LNCAP (cell line): ENCODE data around the gene BBS2.

Experiments used
- TF ChIP-seq, protein P1 (sequence below): fragments of 450-650 bp; IDR thresholded peaks from 2 replicates; pipeline ENCODE4 v1.5.1; 2017; ENCODE audit warnings: mild to moderate bottlenecking

BBS2 gene, protein sequence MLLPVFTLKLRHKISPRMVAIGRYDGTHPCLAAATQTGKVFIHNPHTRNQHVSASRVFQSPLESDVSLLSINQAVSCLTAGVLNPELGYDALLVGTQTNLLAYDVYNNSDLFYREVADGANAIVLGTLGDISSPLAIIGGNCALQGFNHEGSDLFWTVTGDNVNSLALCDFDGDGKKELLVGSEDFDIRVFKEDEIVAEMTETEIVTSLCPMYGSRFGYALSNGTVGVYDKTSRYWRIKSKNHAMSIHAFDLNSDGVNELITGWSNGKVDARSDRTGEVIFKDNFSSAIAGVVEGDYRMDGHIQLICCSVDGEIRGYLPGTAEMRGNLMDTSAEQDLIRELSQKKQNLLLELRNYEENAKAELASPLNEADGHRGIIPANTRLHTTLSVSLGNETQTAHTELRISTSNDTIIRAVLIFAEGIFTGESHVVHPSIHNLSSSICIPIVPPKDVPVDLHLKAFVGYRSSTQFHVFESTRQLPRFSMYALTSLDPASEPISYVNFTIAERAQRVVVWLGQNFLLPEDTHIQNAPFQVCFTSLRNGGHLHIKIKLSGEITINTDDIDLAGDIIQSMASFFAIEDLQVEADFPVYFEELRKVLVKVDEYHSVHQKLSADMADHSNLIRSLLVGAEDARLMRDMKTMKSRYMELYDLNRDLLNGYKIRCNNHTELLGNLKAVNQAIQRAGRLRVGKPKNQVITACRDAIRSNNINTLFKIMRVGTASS

DNA sequence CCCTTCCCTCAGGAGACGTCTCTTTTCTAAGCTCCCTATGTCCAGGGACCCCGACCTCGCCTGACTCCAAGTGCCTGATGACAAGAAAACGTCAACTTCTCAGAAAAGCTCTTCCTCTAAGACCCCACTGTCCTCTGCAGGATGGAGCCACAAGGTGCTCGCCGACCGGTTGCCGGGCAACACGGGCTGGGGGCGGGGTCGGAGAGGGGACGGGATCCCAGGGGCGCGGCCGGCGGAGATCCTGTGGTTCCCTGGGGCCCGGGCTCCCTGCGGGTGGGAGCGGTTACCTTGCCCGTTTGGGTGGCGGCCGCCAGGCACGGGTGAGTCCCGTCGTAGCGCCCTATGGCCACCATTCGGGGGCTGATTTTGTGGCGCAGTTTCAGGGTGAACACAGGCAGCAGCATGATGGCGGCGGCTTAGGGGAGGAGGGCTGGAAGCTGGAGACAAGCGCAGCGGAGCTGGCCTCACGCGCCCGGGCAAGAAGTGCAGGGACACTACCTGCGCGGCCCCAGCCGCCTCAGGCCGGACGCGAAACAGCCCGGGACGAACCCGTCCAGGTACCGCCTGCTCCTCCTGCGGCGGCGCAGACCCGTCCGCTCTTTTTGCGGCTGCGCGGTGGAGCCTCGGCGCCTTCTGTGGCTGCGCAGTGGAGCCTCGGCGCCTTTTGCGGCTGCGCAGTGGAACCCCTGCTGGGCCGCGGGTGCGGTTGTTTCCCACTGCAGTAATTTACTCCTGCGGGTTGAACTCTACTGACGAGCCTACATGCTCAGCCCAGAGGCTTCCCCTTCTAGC is at the start of gene BBS2:
Gene BBS2, minus strand, starts transcription at position 566 of the 792 bp plus-strand sequence. Its CDS starts 162 bp downstream, at position 404.
- TF ChIP-seq, protein P1, sequence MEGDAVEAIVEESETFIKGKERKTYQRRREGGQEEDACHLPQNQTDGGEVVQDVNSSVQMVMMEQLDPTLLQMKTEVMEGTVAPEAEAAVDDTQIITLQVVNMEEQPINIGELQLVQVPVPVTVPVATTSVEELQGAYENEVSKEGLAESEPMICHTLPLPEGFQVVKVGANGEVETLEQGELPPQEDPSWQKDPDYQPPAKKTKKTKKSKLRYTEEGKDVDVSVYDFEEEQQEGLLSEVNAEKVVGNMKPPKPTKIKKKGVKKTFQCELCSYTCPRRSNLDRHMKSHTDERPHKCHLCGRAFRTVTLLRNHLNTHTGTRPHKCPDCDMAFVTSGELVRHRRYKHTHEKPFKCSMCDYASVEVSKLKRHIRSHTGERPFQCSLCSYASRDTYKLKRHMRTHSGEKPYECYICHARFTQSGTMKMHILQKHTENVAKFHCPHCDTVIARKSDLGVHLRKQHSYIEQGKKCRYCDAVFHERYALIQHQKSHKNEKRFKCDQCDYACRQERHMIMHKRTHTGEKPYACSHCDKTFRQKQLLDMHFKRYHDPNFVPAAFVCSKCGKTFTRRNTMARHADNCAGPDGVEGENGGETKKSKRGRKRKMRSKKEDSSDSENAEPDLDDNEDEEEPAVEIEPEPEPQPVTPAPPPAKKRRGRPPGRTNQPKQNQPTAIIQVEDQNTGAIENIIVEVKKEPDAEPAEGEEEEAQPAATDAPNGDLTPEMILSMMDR = no peak

DNA sequence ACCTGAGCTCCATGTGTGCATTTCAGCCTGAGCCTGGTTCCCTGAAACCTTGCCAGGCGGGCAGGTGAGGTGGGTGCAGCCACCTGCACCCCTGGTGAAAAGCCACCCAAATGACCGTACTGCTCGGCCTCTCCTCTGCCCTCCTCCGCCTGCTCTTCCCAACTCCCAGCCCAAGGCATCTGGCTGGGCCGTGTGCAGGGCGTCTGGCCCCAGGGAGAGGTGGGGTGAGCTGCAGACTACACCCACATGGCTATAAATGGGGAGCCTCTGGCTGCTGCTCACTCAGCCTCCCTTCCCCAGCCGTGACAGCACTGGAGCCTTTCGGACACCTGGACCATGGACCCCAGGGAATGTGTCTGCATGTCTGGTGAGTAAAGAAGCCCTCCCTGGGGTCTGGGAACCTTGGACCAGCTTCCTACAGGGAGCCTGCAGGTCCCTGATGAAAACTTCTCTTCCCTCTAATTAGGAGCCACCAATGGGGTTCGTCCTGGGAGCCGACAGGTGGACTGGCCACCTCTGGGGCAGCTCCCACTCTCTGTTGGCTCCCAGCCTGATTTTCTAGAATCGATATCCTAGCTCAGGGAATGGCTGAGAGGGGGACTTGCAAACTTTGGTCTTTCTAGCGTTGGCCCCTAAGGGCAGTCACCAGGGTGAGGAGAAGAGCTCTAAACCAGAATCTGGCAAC is 45.1 kb upstream of the BBS2 start, which contains the start of gene MT4:
Gene MT4, plus strand, starts transcription at position 281 of the 685 bp plus-strand sequence. Its CDS starts 56 bp downstream, at position 337.
- TF ChIP-seq, protein P1 = no peak

DNA sequence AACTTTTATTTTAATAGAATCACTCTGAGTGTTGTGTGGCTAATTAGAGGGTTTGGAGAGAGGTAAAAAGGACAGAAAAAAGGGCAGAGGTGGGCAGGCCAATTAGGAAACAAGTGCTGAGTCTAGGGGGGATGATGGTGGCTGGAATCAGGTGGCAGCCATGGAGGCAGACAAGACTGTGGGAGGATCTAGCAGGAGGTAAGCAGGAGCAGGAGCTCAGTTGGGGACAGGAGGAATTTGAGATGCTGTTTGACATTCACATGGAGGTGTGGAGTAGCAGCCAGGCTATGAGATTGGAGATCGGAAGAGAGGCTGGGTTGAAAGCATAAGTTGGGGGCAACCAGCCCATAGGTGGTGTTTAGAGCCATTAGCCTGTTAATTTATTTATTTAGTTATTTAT is 41.3 kb upstream of the BBS2 start:
- TF ChIP-seq, protein P1 = no peak

DNA sequence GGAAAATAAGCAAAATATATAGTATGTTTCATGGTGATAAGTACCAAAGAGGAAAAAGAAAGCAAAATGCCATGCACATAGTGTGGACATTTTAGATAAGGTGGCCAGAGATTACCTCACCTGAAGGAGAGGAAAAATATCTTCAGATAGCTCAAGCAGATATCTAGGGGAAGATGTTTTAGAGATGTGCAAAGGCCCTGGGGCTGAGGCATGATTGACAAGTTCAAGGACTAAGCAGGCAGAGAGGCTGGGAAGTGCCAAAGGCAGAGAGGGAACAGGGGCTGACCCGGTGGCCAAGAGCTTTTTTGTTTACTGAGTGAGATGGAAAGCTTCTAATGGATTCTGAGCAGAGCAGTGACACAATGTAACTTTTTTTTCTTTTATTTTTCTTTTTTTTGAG is 40.6 kb upstream of the BBS2 start:
- TF ChIP-seq, protein P1 = no peak

DNA sequence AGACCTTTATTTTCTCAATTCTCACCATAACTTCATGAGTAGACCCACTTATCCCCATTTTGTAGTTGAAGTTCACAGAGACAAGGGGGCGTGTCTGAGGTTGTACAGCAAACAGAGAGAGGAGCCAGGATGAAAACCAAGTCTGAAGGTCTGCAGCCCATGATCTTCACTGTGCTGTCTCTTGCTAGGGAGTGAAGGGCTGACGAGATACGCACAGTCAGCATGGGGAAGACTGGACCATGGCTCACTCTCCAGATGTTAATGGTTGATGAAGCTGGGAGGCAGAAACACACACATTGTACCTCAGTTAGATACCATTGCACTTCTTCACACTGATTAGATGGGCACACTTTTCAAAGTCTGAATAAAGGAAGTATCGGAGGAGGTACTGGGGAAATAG is 39.3 kb upstream of the BBS2 start:
- TF ChIP-seq, protein P1 = no peak

DNA sequence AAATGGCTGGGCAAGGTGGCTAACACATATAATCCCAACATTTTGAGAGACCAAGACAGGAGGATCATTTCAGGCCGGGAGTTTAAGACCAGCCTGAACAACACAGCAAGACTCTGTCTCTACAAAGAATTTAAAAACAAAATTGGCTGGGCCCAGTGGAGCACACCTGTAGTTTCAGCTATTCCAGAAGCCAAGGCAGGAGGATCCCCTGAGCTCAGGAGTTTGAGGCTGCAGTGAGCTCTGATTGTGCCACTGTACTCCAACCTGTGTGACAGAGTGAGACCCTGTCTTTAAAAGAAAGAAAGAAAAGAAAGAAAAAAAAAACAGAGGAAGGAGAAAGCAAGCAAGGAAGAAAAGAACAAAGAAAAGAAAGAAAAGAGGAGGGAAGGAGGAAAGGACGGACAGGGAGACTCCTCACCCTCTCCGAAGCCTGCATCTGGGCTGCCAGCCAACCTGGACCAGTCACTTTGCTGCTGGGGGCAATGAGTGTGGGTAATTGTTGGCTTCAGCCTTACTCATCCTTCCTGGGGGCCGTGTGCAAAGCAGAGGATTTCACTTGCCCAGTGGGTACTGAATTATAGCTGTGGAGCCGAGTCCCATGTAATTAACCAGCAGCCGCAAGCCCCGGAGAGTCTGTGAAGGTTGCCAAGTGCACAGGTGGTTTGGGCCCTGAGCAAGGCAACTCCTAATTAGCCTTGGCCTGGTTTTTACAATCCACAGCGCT is 38.4 kb upstream of the BBS2 start:
- TF ChIP-seq, protein P1 = no peak
